Trophoblast cell (in vitro differentiated cells and primary cell): ENCODE measurements around the gene CADPS.

Source experiments
- DNase-seq, 2 donors: peaks; one replicate each; pipeline ENCODE4 v3.0.0-alpha.2; 2016
- H2AFZ ChIP-seq: 2 replicates; pipeline ENCODE4 v1.6.1; 2013; ENCODE audit warnings: low read length, moderate library complexity, mild to moderate bottlenecking; ENCODE audit not compliant: insufficient read depth, poor library complexity
- H2AK5ac ChIP-seq: 2 replicates; pipeline ENCODE4 v1.6.1; 2013; ENCODE audit warnings: mild to moderate bottlenecking, low read length
- H2BK120ac ChIP-seq: 2 replicates; pipeline ENCODE4 v1.6.1; 2013; ENCODE audit warnings: low read length, mild to moderate bottlenecking, moderate library complexity; ENCODE audit not compliant: insufficient read depth, poor library complexity
- H2BK12ac ChIP-seq: 2 replicates; pipeline ENCODE4 v1.6.1; 2013; ENCODE audit warnings: mild to moderate bottlenecking, low read length, moderate library complexity
- H2BK5ac ChIP-seq: 2 replicates; pipeline ENCODE4 v1.6.1; 2013; ENCODE audit warnings: low read length, low read depth, moderate library complexity, mild to moderate bottlenecking; ENCODE audit not compliant: poor library complexity
- H3K14ac ChIP-seq: 2 replicates; pipeline ENCODE4 v1.6.1; 2013; ENCODE audit warnings: mild to moderate bottlenecking, low read length
- H3K18ac ChIP-seq: 2 replicates; pipeline ENCODE4 v1.6.1; 2013; ENCODE audit warnings: mild to moderate bottlenecking, low read length
- H3K23ac ChIP-seq: 2 replicates; pipeline ENCODE4 v1.6.1; 2013; ENCODE audit warnings: low read length
- H3K27ac ChIP-seq: 2 replicates; pipeline ENCODE4 v1.5.1; 2013; ENCODE audit warnings: low read depth, mild to moderate bottlenecking, inconsistent platforms, low read length, moderate library complexity
- H3K27me3 ChIP-seq: 2 replicates; pipeline ENCODE4 v1.6.1; 2013; ENCODE audit warnings: inconsistent platforms, mild to moderate bottlenecking, low read length, moderate library complexity; ENCODE audit not compliant: insufficient read depth
- H3K36me3 ChIP-seq, 2 experiments: 1 replicate in 1 of 2; 2 replicates in 1 of 2; pipeline ENCODE4 v1.6.1; 2013; ENCODE audit warnings: low read length in 2 of 2, mild to moderate bottlenecking in 2 of 2, moderate library complexity in 1 of 2; ENCODE audit not compliant: insufficient read depth in 2 of 2, control insufficient read depth in 1 of 2
- H3K4ac ChIP-seq: 2 replicates; pipeline ENCODE4 v1.6.1; 2013; ENCODE audit warnings: low read depth, mild to moderate bottlenecking, low read length, moderate library complexity
- H3K4me1 ChIP-seq, 2 experiments: 1 replicate in 1 of 2; 2 replicates in 1 of 2; pipeline ENCODE4 v1.6.1; 2013; ENCODE audit warnings: low read length in 2 of 2, mild to moderate bottlenecking in 2 of 2, moderate library complexity in 1 of 2; ENCODE audit not compliant: insufficient read depth in 2 of 2, control insufficient read depth in 1 of 2
- H3K4me2 ChIP-seq: 2 replicates; pipeline ENCODE4 v1.6.1; 2013; ENCODE audit warnings: inconsistent platforms, mild to moderate bottlenecking, low read length, moderate library complexity
- H3K4me3 ChIP-seq: 2 replicates; pipeline ENCODE4 v1.5.1; 2013; ENCODE audit warnings: mild to moderate bottlenecking, low read depth, low read length, inconsistent platforms
- H3K79me1 ChIP-seq: one replicate; pipeline ENCODE4 v1.6.1; 2013; ENCODE audit warnings: low read length
- H3K79me2 ChIP-seq: 2 replicates; pipeline ENCODE4 v1.6.1; 2013; ENCODE audit warnings: low read length, mild to moderate bottlenecking; ENCODE audit not compliant: control insufficient read depth, insufficient read depth, poor library complexity
- H3K9ac ChIP-seq: 2 replicates; pipeline ENCODE4 v1.6.1; 2013; ENCODE audit warnings: mild to moderate bottlenecking, low read length
- H3K9me3 ChIP-seq: 2 replicates; pipeline ENCODE4 v1.6.1; 2013; ENCODE audit warnings: low read depth, mild to moderate bottlenecking, control low read depth, inconsistent platforms, low read length; ENCODE audit not compliant: insufficient read depth
- H4K12ac ChIP-seq: 2 replicates; pipeline ENCODE4 v1.6.1; 2013; ENCODE audit warnings: low read depth, mild to moderate bottlenecking, low read length, moderate library complexity
- H4K8ac ChIP-seq: 2 replicates; pipeline ENCODE4 v1.6.1; 2013; ENCODE audit warnings: low read depth, mild to moderate bottlenecking, low read length, moderate library complexity
- H4K91ac ChIP-seq: one replicate; pipeline ENCODE4 v1.6.1; 2013; ENCODE audit warnings: low read depth, mild to moderate bottlenecking, low read length, moderate library complexity
- WGBS: extraction: QIAGEN DNeasy Blood & Tissue Kit; methylation state at CpG from one replicate; pipeline ENCODE4 v1.1.7; 2013; ENCODE audit warnings: missing lambda C conversion rate; ENCODE audit not compliant: insufficient read length, insufficient coverage; ENCODE audit errors: extremely low coverage; 5-methylcytosine and 5-hydroxymethylcytosine counted together

Gene CADPS

DNA sequence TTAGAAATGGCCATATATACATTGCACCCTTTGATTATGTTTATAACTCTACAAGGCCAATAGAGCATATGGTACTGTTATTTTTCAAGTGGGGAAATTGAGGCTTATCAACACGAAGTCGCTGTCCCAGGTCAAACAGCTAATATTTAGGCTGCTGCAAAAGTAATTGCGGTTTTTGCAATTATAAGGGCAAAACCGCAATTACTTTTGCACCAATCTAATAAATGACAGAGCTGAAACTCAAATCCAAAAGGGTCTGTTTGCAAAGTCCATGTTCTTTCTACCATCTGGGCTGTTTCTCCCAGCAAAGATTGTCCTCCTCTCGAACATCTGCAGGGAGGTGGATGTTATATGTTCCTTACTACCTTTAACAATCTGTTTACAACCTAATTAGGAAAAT is 147.2 kb downstream of the CADPS start:
- no peak overlapping the region for H2BK120ac ChIP-seq
- no peak overlapping the region for H3K4me3 ChIP-seq
- H2BK5ac ChIP-seq, result no peak overlapping the region
- no peak overlapping the region for H4K12ac ChIP-seq
- no peak overlapping the region for H3K23ac ChIP-seq
- DNase-seq, result no peak
- no peaks in the 10 kb centered on the region for H3K79me1 ChIP-seq
- no peaks in the 10 kb centered on the region for H3K79me2 ChIP-seq
- no peak overlapping the region for H2AK5ac ChIP-seq
- H3K36me3 ChIP-seq, result no peaks in the 10 kb centered on the region
- H3K9me3 ChIP-seq, result no peaks in the 10 kb centered on the region
- H3K27ac ChIP-seq, result no peak overlapping the region
- no peak overlapping the region for H3K18ac ChIP-seq
- H3K4me2 ChIP-seq, result no peak overlapping the region
- no peaks in the 10 kb centered on the region for H3K4me1 ChIP-seq
- no peaks in the 10 kb centered on the region for H3K27me3 ChIP-seq
- H3K14ac ChIP-seq, result no peak overlapping the region
- no peak overlapping the region for H4K8ac ChIP-seq
- no peak overlapping the region for H2BK12ac ChIP-seq
- no peak overlapping the region for H2AFZ ChIP-seq
- WGBS, result no CpG with 5 or more reads among the region's 5 CpGs
- H4K91ac ChIP-seq, result no peak overlapping the region
- no peak overlapping the region for H3K4ac ChIP-seq
- H3K9ac ChIP-seq, result no peak overlapping the region

DNA sequence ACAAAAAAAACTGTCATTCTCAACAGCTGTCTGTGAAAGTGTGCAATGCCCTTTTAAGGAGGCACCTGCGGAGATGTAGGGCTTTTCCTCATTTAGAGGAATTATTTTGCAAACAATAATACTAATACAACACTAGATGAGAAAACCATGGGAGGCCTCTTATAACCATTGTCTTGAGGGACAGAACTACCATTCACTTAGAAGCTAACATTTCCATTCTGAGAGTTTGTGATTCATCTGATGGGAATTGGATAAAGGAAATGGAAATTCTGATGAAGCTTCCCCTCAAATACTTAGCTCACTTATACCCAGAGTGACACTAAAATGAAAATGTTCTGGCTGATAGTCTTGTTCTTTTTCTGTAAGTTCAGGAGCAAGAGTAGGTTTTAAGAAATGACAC is 147.7 kb downstream of the CADPS start:
- H3K23ac ChIP-seq, result no peak overlapping the region
- H3K4me1 ChIP-seq, result no peaks in the 10 kb centered on the region
- H2BK120ac ChIP-seq, result no peak overlapping the region
- no peaks in the 10 kb centered on the region for H3K27me3 ChIP-seq
- no peaks in the 10 kb centered on the region for H3K9me3 ChIP-seq
- no peaks in the 10 kb centered on the region for H3K36me3 ChIP-seq
- no peak for DNase-seq
- H2AK5ac ChIP-seq, result no peak overlapping the region
- H3K9ac ChIP-seq, result no peak overlapping the region
- no peak overlapping the region for H3K4me3 ChIP-seq
- H3K79me2 ChIP-seq, result no peaks in the 10 kb centered on the region
- no peaks in the 10 kb centered on the region for H3K79me1 ChIP-seq
- WGBS, result no CpG with 5 or more reads among the region's 1 CpG
- H2BK12ac ChIP-seq, result no peak overlapping the region
- no peak overlapping the region for H4K8ac ChIP-seq
- H3K4ac ChIP-seq, result no peak overlapping the region
- no peak overlapping the region for H3K14ac ChIP-seq
- H4K12ac ChIP-seq, result no peak overlapping the region
- H3K27ac ChIP-seq, result no peak overlapping the region
- no peak overlapping the region for H4K91ac ChIP-seq
- H3K18ac ChIP-seq, result no peak overlapping the region
- H2BK5ac ChIP-seq, result no peak overlapping the region
- no peak overlapping the region for H3K4me2 ChIP-seq
- no peak overlapping the region for H2AFZ ChIP-seq

- H3K36me3 ChIP-seq, result no peaks in the 10 kb centered on the region
- no peak overlapping the region for H2BK5ac ChIP-seq
- H3K23ac ChIP-seq, result no peak overlapping the region
- H2BK120ac ChIP-seq, result no peak overlapping the region
- H3K27me3 ChIP-seq, result no peaks in the 10 kb centered on the region
- H3K4me2 ChIP-seq, result no peak overlapping the region
- no peak for DNase-seq
- H3K4me1 ChIP-seq, result no peaks in the 10 kb centered on the region
- no peak overlapping the region for H2AK5ac ChIP-seq
- H3K9ac ChIP-seq, result no peak overlapping the region
- no peak overlapping the region for H3K4ac ChIP-seq
- H2BK12ac ChIP-seq, result no peak overlapping the region
- no peak overlapping the region for H3K18ac ChIP-seq
- no peaks in the 10 kb centered on the region for H3K79me1 ChIP-seq
- H2AFZ ChIP-seq, result no peak overlapping the region
- no peak overlapping the region for H3K14ac ChIP-seq
- no CpG with 5 or more reads among the region's 4 CpGs for WGBS
- no peak overlapping the region for H4K91ac ChIP-seq
- no peak overlapping the region for H3K4me3 ChIP-seq
- no peak overlapping the region for H4K12ac ChIP-seq
- no peak overlapping the region for H4K8ac ChIP-seq
- no peak overlapping the region for H3K27ac ChIP-seq
- H3K79me2 ChIP-seq, result no peaks in the 10 kb centered on the region
- no peaks in the 10 kb centered on the region for H3K9me3 ChIP-seq
Observed at GRCh38 chr3:62724503-62724902, 150.7 kb downstream of the CADPS start.

GRCh38 chr3:62723914-62724217 is 151.3 kb downstream of the CADPS start:
- Histone ChIP-seq H3K79me1 (no peaks in the 10 kb centered on the region), H3K9ac (no peak overlapping the region), H3K4me1 (no peaks in the 10 kb centered on the region), H3K79me2 (no peaks in the 10 kb centered on the region), H4K12ac (no peak overlapping the region), H3K9me3 (no peaks in the 10 kb centered on the region), H2AK5ac (no peak overlapping the region), H3K4me2 (no peak overlapping the region), H2BK5ac (no peak overlapping the region), H3K4ac (no peak overlapping the region), H2AFZ (no peak overlapping the region), H3K27me3 (no peaks in the 10 kb centered on the region), H3K4me3 (no peak overlapping the region), H3K27ac (no peak overlapping the region), H2BK12ac (no peak overlapping the region), H3K18ac (no peak overlapping the region), H2BK120ac (no peak overlapping the region), H3K23ac (no peak overlapping the region), H4K91ac (no peak overlapping the region), H3K36me3 (no peaks in the 10 kb centered on the region), H4K8ac (no peak overlapping the region), H3K14ac (no peak overlapping the region)
- WGBS, result no CpG with 5 or more reads among the region's 1 CpG
- no peak for DNase-seq
